CD4-positive, alpha-beta T cell treated with Interleukin-1 beta for 1 hour (primary cell): ENCODE measurements around the gene KRT6B.

Experiments
- DNase-seq, 2 donors: peaks; one replicate each; pipeline ENCODE4 v3.0.0-alpha.2; 2020 to 2022

Gene KRT6B

GRCh38 chr12:52407918-52408317, 44.0 kb downstream of the KRT6B start:
- no peak for DNase-seq

GRCh38 chr12:52405922-52406385, 46.0 kb downstream of the KRT6B start, which contains the start of gene KRT82:
TSS of gene KRT82 (minus strand) at chr12:52406335. CDS start at chr12:52406277, 58 bp downstream.
- no peak for DNase-seq

GRCh38 chr12:52404951-52405350, 47.0 kb downstream of the KRT6B start:
- DNase-seq = no peak

- DNase-seq = no peak
Observed at GRCh38 chr12:52403561-52403960, 48.4 kb downstream of the KRT6B start.

- no peak for DNase-seq
Observed at GRCh38 chr12:52402873-52403540, 48.9 kb downstream of the KRT6B start.

- no peak for DNase-seq
Observed at GRCh38 chr12:52402377-52402776, 49.6 kb downstream of the KRT6B start.

GRCh38 chr12:52401926-52402325, 50.0 kb downstream of the KRT6B start:
- no peak for DNase-seq

GRCh38 chr12:52401526-52401925, 50.4 kb downstream of the KRT6B start:
- no peak for DNase-seq

GRCh38 chr12:52400906-52401305, 51.0 kb downstream of the KRT6B start:
- no peak for DNase-seq

GRCh38 chr12:52399756-52400155, 52.2 kb downstream of the KRT6B start:
- no peak for DNase-seq

GRCh38 chr12:52398176-52398575, 53.8 kb downstream of the KRT6B start:
- DNase-seq = no peak

GRCh38 chr12:52396656-52397055, 55.3 kb downstream of the KRT6B start:
- DNase-seq = no peak
